HUES6 (cell line): ENCODE measurements around the gene CKAP5.

ENCODE experiments used
- H3K27ac ChIP-seq: 2 replicates; pipeline ENCODE4 v1.7.0; 2013; ENCODE audit warnings: low read depth, mild to moderate bottlenecking, low read length, inconsistent platforms
- H3K27me3 ChIP-seq: 2 replicates; pipeline ENCODE4 v1.6.1; 2013; ENCODE audit warnings: low read length; ENCODE audit not compliant: control insufficient read depth, insufficient read depth
- H3K36me3 ChIP-seq: 2 replicates; pipeline ENCODE4 v1.6.1; 2013; ENCODE audit warnings: low read length; ENCODE audit not compliant: control insufficient read depth, insufficient read depth
- H3K4me1 ChIP-seq: 2 replicates; pipeline ENCODE4 v1.6.1; 2013; ENCODE audit warnings: low read length; ENCODE audit not compliant: control insufficient read depth, insufficient read depth
- H3K4me3 ChIP-seq: 2 replicates; pipeline ENCODE4 v1.5.1; 2013; ENCODE audit warnings: low read depth, low read length
- H3K9ac ChIP-seq: one replicate; pipeline ENCODE4 v1.6.1; 2013; ENCODE audit warnings: mild to moderate bottlenecking, low read length
- H3K9me3 ChIP-seq: 2 replicates; pipeline ENCODE4 v1.6.1; 2013; ENCODE audit warnings: low read depth, low read length; ENCODE audit not compliant: control insufficient read depth, insufficient read depth

Gene CKAP5

DNA sequence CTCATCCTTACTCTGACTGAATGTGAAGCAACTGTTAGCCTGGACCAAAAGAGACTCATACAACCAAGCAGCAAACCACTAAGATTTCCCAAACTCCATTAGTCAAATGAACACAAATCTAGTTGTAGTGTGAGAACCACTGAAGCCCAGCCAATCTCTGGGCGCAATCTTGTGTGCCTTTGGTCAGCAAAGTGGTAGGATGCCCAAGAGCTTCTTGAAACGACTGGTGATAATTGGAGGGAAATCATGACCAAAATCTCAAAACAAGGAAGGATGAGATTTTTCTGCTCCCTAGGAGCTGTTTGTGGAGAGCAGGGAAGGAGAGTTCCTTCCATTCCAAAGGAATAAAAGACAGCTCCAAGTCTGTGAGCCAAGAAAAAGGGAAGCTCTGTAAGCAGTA, 103.0 kb downstream of the CKAP5 start:
- H3K27me3 ChIP-seq, result no peaks in the 10 kb centered on the region
- no peak overlapping the region for H3K27ac ChIP-seq
- H3K4me3 ChIP-seq, result no peak overlapping the region
- H3K9me3 ChIP-seq, result no peaks in the 10 kb centered on the region
- no peak overlapping the region for H3K9ac ChIP-seq
- no peaks in the 10 kb centered on the region for H3K4me1 ChIP-seq
- peaks cover 76% of the 10 kb centered on the region for H3K36me3 ChIP-seq

GRCh38 chr11:46741600-46742484, 104.2 kb downstream of the CKAP5 start:
- Histone ChIP-seq H3K36me3 (peaks cover 64% of the 10 kb centered on the region), H3K27ac (no peak overlapping the region), H3K4me3 (no peak overlapping the region)

GRCh38 chr11:46738887-46739286, 107.2 kb downstream of the CKAP5 start:
- H3K4me3 ChIP-seq, result no peak overlapping the region
- no peaks in the 10 kb centered on the region for H3K27me3 ChIP-seq
- no peak overlapping the region for H3K27ac ChIP-seq
- H3K4me1 ChIP-seq, result no peaks in the 10 kb centered on the region
- H3K9ac ChIP-seq, result no peak overlapping the region
- H3K36me3 ChIP-seq, result peaks cover 34% of the 10 kb centered on the region
- no peaks in the 10 kb centered on the region for H3K9me3 ChIP-seq

More at GRCh38 chr11:46741600-46742484, 104.2 kb downstream of the CKAP5 start:
- Histone ChIP-seq H3K4me1 (no peaks in the 10 kb centered on the region), H3K9ac (no peak overlapping the region), H3K9me3 (no peaks in the 10 kb centered on the region), H3K27me3 (no peaks in the 10 kb centered on the region)

DNA sequence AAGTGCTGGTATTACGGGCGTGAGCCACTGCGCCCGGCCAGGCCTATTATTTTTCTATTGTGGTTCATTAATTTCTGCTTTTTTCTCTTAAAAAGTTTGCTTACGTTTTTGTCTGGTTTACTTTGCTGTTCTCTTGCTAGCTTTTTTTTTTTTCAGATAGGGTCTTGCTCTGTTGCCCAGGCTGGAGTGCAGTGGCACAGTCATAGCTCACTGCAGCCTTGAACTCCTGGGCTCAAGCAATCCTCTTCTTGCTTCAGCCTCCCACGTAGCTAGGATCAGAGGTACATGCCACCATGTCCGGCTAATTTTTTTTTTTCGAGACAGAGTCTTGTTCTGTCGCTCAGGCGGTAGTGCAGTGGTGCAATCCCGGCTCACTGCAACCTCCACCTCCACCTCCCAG, 108.4 kb downstream of the CKAP5 start:
- no peaks in the 10 kb centered on the region for H3K27me3 ChIP-seq
- no peaks in the 10 kb centered on the region for H3K9me3 ChIP-seq
- no peaks in the 10 kb centered on the region for H3K4me1 ChIP-seq
- H3K36me3 ChIP-seq, result peaks cover 22% of the 10 kb centered on the region
- no peak overlapping the region for H3K4me3 ChIP-seq
- H3K27ac ChIP-seq, result no peak overlapping the region
- no peak overlapping the region for H3K9ac ChIP-seq

- Histone ChIP-seq H3K9me3 (no peaks in the 10 kb centered on the region), H3K27me3 (no peaks in the 10 kb centered on the region), H3K4me3 (no peak overlapping the region), H3K9ac (no peak overlapping the region), H3K4me1 (no peaks in the 10 kb centered on the region), H3K27ac (no peak overlapping the region), H3K36me3 (peaks cover 11% of the 10 kb centered on the region)
Measured at GRCh38 chr11:46736615-46737014, 109.5 kb downstream of the CKAP5 start.

DNA sequence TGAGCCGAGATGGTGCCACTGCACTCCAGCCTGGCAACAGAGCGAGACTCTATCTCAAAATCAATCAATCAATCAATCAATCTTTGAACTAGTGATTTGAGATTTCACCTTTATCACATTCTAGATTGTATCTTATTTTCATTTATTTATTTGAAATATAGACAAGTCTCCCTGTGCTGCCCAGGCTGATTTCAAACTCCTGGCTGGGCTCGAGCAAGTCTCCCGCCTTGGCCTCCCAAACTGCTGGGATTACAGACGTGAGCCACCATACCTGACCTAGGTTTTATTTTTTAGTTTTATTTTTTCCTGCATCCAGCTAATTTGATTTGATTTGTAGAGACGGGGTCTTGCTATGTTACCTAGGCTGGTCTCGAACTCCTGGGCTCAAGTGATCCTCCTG, 109.9 kb downstream of the CKAP5 start:
- Histone ChIP-seq H3K9ac (no peak overlapping the region), H3K36me3 (peaks cover 7% of the 10 kb centered on the region), H3K9me3 (no peaks in the 10 kb centered on the region), H3K4me1 (no peaks in the 10 kb centered on the region), H3K27me3 (no peaks in the 10 kb centered on the region), H3K27ac (no peak overlapping the region), H3K4me3 (no peak overlapping the region)

DNA sequence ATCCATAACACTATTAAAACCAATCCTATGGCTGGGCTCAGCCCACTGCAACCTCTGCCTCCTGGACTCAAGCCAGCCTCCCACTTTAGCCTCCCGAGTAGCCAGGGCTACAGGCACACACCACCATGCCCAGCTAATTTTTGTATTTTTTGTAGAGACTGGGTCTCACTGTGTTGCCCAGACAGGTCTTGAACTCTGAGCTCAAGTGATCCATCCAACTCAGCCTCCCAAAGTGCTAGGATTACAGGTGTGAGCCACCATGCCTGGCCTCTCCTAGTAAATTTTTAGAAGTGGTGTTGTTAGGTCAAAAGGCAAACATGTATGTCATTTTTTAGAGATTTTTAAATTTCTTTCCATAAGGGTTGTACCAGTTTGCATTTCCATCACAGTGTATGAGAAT, 112.8 kb downstream of the CKAP5 start:
- H3K27ac ChIP-seq, result no peak overlapping the region
- no peaks in the 10 kb centered on the region for H3K36me3 ChIP-seq
- no peaks in the 10 kb centered on the region for H3K27me3 ChIP-seq
- no peaks in the 10 kb centered on the region for H3K9me3 ChIP-seq
- H3K4me3 ChIP-seq, result no peak overlapping the region
- H3K4me1 ChIP-seq, result no peaks in the 10 kb centered on the region
- no peak overlapping the region for H3K9ac ChIP-seq

DNA sequence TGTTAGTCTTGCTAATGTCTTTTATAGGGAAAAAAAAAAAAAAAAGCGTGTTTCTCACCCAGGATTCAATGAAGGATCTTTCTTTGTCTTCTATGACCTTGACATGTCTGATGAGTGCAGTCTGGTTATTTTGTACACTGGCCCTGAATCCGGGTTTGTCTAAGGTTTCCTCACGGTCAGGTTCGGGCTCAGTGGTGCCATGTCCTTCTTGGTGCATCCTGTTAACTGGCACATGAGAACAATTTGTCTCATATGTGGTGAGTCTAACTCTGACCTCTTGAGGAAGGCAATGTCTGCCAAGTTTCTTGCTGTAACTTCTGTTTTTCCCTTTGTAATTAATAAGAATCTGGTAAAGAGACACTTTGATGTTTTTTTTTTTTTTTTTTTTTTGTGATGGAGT, 114.5 kb downstream of the CKAP5 start:
- Histone ChIP-seq H3K4me1 (no peaks in the 10 kb centered on the region), H3K36me3 (no peaks in the 10 kb centered on the region), H3K27me3 (no peaks in the 10 kb centered on the region), H3K9ac (no peak overlapping the region), H3K4me3 (no peak overlapping the region), H3K9me3 (no peaks in the 10 kb centered on the region), H3K27ac (no peak overlapping the region)

DNA sequence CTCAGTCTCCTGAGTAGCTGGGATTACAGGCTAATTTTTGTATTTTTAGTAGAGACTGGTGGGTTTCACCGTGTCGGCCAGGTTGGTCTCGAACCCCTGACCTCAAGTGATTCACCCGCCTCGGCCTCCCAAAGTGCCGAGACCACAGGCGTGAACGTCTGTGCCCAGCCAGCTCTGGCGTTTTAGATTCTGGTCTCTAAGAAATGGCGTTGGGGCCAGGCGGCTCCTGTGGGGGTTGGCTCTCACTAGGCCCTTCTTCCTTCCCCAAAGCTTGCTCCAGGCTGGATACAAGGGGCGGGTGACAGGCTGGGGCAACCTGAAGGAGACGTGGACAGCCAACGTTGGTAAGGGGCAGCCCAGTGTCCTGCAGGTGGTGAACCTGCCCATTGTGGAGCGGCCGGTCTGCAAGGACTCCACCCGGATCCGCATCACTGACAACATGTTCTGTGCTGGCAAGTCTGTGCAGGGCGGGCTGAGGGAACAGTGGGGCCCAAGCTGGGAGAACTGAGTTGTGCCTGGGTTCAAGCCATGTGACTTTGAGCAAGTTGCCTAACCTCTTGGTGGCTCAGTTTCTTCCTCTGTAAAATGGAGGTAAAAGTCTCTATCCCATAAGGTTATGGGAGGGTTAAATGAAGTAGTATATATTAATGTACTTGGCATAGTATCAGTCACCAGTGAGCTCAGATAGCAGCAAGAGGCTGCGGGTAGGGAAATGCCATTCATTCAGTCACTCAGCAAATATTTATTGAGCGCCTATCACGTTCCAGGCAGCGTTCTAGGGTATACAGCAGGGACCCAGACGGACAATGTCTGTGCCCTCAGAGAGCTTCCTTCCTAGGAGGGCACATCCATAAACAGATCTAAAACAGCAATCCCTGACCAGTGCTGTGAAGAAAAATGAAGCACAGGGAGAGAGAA, 116.7 kb downstream of the CKAP5 start:
- Histone ChIP-seq H3K4me1 (peaks cover 1% of the 10 kb centered on the region; the same call in 1 of the 2 replicates), H3K27me3 (no peaks in the 10 kb centered on the region), H3K9me3 (no peaks in the 10 kb centered on the region), H3K36me3 (no peaks in the 10 kb centered on the region), H3K9ac (no peak overlapping the region), H3K27ac (no peak overlapping the region), H3K4me3 (no peak overlapping the region)

DNA sequence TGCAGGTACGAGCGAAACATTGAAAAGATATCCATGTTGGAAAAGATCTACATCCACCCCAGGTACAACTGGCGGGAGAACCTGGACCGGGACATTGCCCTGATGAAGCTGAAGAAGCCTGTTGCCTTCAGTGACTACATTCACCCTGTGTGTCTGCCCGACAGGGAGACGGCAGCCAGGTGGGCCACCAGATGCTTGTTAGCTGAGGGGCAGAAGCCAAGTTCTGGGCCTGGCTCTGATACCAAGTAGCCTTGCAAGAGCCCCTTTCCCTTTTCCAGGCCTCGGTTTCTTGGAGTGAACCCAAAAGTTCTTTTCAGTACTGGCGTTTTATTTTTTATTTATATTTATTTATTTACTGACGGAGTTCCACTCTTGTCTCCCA, 117.4 kb downstream of the CKAP5 start:
- Histone ChIP-seq H3K27ac (no peak overlapping the region), H3K9ac (no peak overlapping the region), H3K4me1 (peaks cover 6% of the 10 kb centered on the region; the same call in 1 of the 2 replicates), H3K4me3 (no peak overlapping the region), H3K27me3 (no peaks in the 10 kb centered on the region), H3K9me3 (no peaks in the 10 kb centered on the region), H3K36me3 (no peaks in the 10 kb centered on the region)
